ENCODE results near the gene MAPK8.

The MAPK8 gene

GRCh38 chr10:48456808-48457761 lies 150.6 kb downstream of the MAPK8 start:
- H3K4me1 ChIP-seq (ENCODE audit: low read depth, poor library complexity, severe bottlenecking) = no peaks in the 10 kb centered on the region
- TF ChIP-seq, protein P1, sequence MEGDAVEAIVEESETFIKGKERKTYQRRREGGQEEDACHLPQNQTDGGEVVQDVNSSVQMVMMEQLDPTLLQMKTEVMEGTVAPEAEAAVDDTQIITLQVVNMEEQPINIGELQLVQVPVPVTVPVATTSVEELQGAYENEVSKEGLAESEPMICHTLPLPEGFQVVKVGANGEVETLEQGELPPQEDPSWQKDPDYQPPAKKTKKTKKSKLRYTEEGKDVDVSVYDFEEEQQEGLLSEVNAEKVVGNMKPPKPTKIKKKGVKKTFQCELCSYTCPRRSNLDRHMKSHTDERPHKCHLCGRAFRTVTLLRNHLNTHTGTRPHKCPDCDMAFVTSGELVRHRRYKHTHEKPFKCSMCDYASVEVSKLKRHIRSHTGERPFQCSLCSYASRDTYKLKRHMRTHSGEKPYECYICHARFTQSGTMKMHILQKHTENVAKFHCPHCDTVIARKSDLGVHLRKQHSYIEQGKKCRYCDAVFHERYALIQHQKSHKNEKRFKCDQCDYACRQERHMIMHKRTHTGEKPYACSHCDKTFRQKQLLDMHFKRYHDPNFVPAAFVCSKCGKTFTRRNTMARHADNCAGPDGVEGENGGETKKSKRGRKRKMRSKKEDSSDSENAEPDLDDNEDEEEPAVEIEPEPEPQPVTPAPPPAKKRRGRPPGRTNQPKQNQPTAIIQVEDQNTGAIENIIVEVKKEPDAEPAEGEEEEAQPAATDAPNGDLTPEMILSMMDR (conservative IDR thresholded peaks at IDR 0.05; ENCODE audit: low read depth, low read length) = no peak

GRCh38 chr10:48457949-48458661 lies 151.6 kb downstream of the MAPK8 start:
- no peaks in the 10 kb centered on the region for H3K27me3 ChIP-seq (ENCODE audit: insufficient read depth, low read depth)
- no peaks in the 10 kb centered on the region for H3K4me1 ChIP-seq (ENCODE audit: low read depth, poor library complexity, severe bottlenecking)
- H3K4me3 ChIP-seq (IDR thresholded peaks at IDR 0.05; ENCODE audit: insufficient read depth, low read depth, low read length) = no peak overlapping the region
- H4K20me1 ChIP-seq (ENCODE audit: insufficient read depth) = no peaks in the 10 kb centered on the region
- H3K27ac ChIP-seq = no peak overlapping the region
- H3K36me3 ChIP-seq (ENCODE audit: insufficient read depth) = no peaks in the 10 kb centered on the region
- TF ChIP-seq, protein P1 (conservative IDR thresholded peaks at IDR 0.05; ENCODE audit: low read depth, low read length) = no peak
- H2AFZ ChIP-seq (ENCODE audit: low read depth) = no peak overlapping the region
- H3K4me2 ChIP-seq = no peak overlapping the region
- no peak overlapping the region for H3K9ac ChIP-seq
- no peaks in the 10 kb centered on the region for H3K79me2 ChIP-seq (ENCODE audit: insufficient read depth, low read depth)

More at GRCh38 chr10:48456808-48457761, 150.6 kb downstream of the MAPK8 start:
- H2AFZ ChIP-seq (ENCODE audit: low read depth) = no peak overlapping the region
- H3K27me3 ChIP-seq (ENCODE audit: insufficient read depth, low read depth) = no peaks in the 10 kb centered on the region
- no peaks in the 10 kb centered on the region for H3K36me3 ChIP-seq (ENCODE audit: insufficient read depth)
- no peaks in the 10 kb centered on the region for H4K20me1 ChIP-seq (ENCODE audit: insufficient read depth)
- no peak overlapping the region for H3K9ac ChIP-seq
- no peak overlapping the region for H3K4me3 ChIP-seq (IDR thresholded peaks at IDR 0.05; ENCODE audit: insufficient read depth, low read depth, low read length)
- H3K4me2 ChIP-seq = no peak overlapping the region
- H3K79me2 ChIP-seq (ENCODE audit: insufficient read depth, low read depth) = no peaks in the 10 kb centered on the region
- H3K27ac ChIP-seq = no peak overlapping the region

DNA sequence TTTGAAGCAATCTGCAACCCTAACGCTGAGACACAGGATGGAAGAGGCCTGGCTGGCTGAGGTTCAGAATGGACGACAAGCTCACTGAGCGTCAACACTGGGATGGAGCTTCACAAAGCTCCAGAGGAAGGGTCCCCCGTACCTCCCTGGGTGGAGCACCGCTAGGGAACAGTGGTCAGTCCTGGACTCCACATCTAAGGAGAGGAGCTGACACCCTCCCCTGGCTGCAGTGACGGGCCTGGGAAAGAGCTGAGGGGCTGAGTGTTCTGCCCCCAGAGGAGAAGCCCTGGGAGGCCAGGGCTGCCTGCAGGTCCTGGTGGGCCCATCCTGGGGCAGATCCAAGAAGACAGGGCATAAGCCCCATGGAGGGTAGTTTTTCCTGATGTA lies 152.2 kb downstream of the MAPK8 start:
- H3K4me1 ChIP-seq (ENCODE audit: low read depth, poor library complexity, severe bottlenecking) = no peaks in the 10 kb centered on the region
- H3K27ac ChIP-seq = no peak overlapping the region
- no peak overlapping the region for H2AFZ ChIP-seq (ENCODE audit: low read depth)
- H3K27me3 ChIP-seq (ENCODE audit: insufficient read depth, low read depth) = no peaks in the 10 kb centered on the region
- no peaks in the 10 kb centered on the region for H3K79me2 ChIP-seq (ENCODE audit: insufficient read depth, low read depth)
- TF ChIP-seq, protein P1 (conservative IDR thresholded peaks at IDR 0.05; ENCODE audit: low read depth, low read length) = no peak
- H4K20me1 ChIP-seq (ENCODE audit: insufficient read depth) = no peaks in the 10 kb centered on the region
- H3K4me2 ChIP-seq = no peak overlapping the region
- no peak overlapping the region for H3K9ac ChIP-seq
- no peaks in the 10 kb centered on the region for H3K36me3 ChIP-seq (ENCODE audit: insufficient read depth)
- no peak overlapping the region for H3K4me3 ChIP-seq (IDR thresholded peaks at IDR 0.05; ENCODE audit: insufficient read depth, low read depth, low read length)

DNA sequence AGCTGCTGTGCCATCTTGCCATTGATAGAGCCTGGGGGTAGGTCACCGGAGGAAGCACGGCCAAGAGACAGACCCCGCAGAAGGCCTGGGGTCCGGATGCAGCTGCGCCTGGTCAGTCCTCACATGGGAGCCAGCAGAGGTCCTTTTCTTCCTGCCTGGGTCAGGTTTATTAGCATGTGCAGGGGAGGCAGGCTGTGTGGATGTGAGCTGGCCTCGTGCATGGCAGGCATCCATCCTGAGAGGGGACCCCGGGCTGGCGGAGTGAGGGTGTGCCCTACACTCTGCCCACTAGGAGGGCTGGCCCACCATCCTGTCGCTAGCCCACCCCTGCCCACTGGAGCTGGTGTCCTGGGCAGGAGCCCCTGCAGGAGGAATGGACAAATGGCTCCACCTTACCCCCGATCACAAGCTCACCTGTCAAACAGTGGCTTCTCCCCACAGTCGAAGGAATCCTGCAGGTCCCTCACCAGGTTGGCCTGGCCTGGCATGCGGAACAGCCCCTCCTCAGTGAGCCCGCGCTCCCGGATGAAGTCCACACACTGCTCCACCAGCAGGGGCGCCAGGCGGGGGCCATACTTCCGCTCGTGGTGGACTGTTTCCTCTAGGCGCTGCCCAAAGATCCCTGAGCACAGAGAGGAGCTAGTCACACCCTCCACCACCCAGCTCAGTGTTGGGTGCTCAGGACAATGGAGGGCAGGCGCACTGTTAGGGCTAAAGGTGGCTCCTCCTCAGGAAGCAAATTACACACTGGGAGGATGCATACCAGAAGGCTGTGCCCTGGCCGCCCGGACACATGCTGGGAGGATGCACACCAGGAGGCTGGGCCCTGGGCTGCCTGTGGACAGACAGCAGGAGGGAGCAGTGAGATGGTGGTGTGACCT lies 153.0 kb downstream of the MAPK8 start:
- no peak overlapping the region for H3K9ac ChIP-seq
- no peaks in the 10 kb centered on the region for H3K4me1 ChIP-seq (ENCODE audit: low read depth, poor library complexity, severe bottlenecking)
- no peaks in the 10 kb centered on the region for H3K79me2 ChIP-seq (ENCODE audit: insufficient read depth, low read depth)
- H3K36me3 ChIP-seq (ENCODE audit: insufficient read depth) = no peaks in the 10 kb centered on the region
- no peaks in the 10 kb centered on the region for H4K20me1 ChIP-seq (ENCODE audit: insufficient read depth)
- no peak overlapping the region for H2AFZ ChIP-seq (ENCODE audit: low read depth)
- no peak overlapping the region for H3K4me3 ChIP-seq (IDR thresholded peaks at IDR 0.05; ENCODE audit: insufficient read depth, low read depth, low read length)
- H3K4me2 ChIP-seq = no peak overlapping the region
- no peak overlapping the region for H3K27ac ChIP-seq
- TF ChIP-seq, protein P1 (conservative IDR thresholded peaks at IDR 0.05; ENCODE audit: low read depth, low read length) = no peak
- no peaks in the 10 kb centered on the region for H3K27me3 ChIP-seq (ENCODE audit: insufficient read depth, low read depth)

Data from KMS-11 (cell line).